A549 (cell line): Measurements from ENCODE around the gene RNF152. TPM values are rescaled to one million over a fixed set of nuclear protein-coding genes. Genes with fewer than 3 reads are reported as not detected.

ENCODE experiments used
- ATAC-seq, 2 experiments: fragments of 200-7000 bp in 1 of 2; fragments of >200 bp in 1 of 2; cut with Nextera tagmentation in 1 of 2; cut with Tn5 transposase in 1 of 2; 3 replicates each; pipeline versions ENCODE4 v1.8.0 to v1.9.1; 2018 to 2020; ENCODE audit warnings: mild to moderate bottlenecking in 1 of 2, moderate library complexity in 1 of 2
- CTCF ChIA-PET: fragments of 300-600 bp; sonication (Branson Sonifier 250); formaldehyde crosslinking; extraction: SDS; loops from one replicate; lab custom pipeline; 2021; ENCODE audit warnings: antibody characterized with exemption, inconsistent platforms; lab: Yijun Ruan, JAX
- POLR2A ChIA-PET: fragments of 350-600 bp; formaldehyde crosslinking; extraction: SDS; loops from one replicate; lab custom pipeline; 2021; ENCODE audit warnings: antibody characterized with exemption, inconsistent platforms; lab: Yijun Ruan, JAX
- DNase-seq, 2 experiments: peaks; one replicate each; pipeline versions ENCODE4 v3.0.0 to v3.0.0-alpha.2; 2011 to 2016; ENCODE audit warnings: low read depth in 1 of 2, low spot score in 1 of 2
- FAIRE-seq: peaks from 2 replicates; lab custom pipeline; 2011; peaks lifted over from hg19 to GRCh38; lab: Jason Lieb, UNC
- H3K27ac ChIP-seq, 2 experiments: fragments of >200 bp; sonication (Bioruptor Twin); formaldehyde crosslinking; 3 replicates each; pipeline ENCODE4 v1.5.1; 2016 to 2017
- H3K4me1 ChIP-seq: fragments of >200 bp; sonication (Bioruptor Twin); formaldehyde crosslinking; 3 replicates; pipeline ENCODE4 v1.6.1; 2016
- H3K4me2 ChIP-seq: fragments of >200 bp; sonication (Bioruptor Twin); formaldehyde crosslinking; 3 replicates; pipeline ENCODE4 v1.6.1; 2016
- H3K4me3 ChIP-seq: fragments of >200 bp; sonication (Bioruptor Twin); formaldehyde crosslinking; 3 replicates; pipeline ENCODE4 v1.5.1; 2016
- H3K9me3 ChIP-seq: fragments of >200 bp; sonication (Bioruptor Twin); formaldehyde crosslinking; 3 replicates; pipeline ENCODE4 v1.6.1; 2016
- BHLHE40 ChIP-seq: IDR thresholded peaks from 2 replicates; pipeline ENCODE4 v1.6.1; 2012; ENCODE audit warnings: low read depth, low read length, inconsistent platforms
- CBX8 ChIP-seq: fragments of 200-600 bp; sonication (generic); IDR thresholded peaks from 2 replicates; pipeline ENCODE4 v1.6.1; 2016
- EHMT2 ChIP-seq: fragments of 200-600 bp; sonication (generic); IDR thresholded peaks from 2 replicates; pipeline ENCODE4 v1.6.1; 2016; ENCODE audit warnings: antibody characterized with exemption, low read depth, mild to moderate bottlenecking, moderate library complexity
- EP300 ChIP-seq, 2 experiments: fragments of >200 bp; sonication (Bioruptor Twin); formaldehyde crosslinking; IDR thresholded peaks; 2 replicates in 1 of 2; 3 replicates in 1 of 2; pipeline ENCODE4 v1.6.1; 2016 to 2017
- ESRRA ChIP-seq: fragments of 150-350 bp; IDR thresholded peaks from 2 replicates; pipeline ENCODE4 v1.6.1; 2014; ENCODE audit warnings: mild to moderate bottlenecking, low read length, borderline replicate concordance
- FOSB ChIP-seq: fragments of 250-450 bp; sonication (Bioruptor Pico); IDR thresholded peaks from 2 replicates; pipeline ENCODE4 v1.5.0; 2020; ENCODE audit warnings: mild to moderate bottlenecking, moderate library complexity
- GATA3 ChIP-seq: IDR thresholded peaks from 2 replicates; pipeline ENCODE4 v1.6.1; 2012; ENCODE audit warnings: borderline replicate concordance
- HDAC2 ChIP-seq: fragments of 200-600 bp; sonication (generic); IDR thresholded peaks from 2 replicates; pipeline ENCODE4 v1.6.1; 2016
- HOXA7 ChIP-seq: fragments of 250-450 bp; sonication (Bioruptor Pico); IDR thresholded peaks from 2 replicates; pipeline ENCODE4 v1.5.0; 2020; ENCODE audit warnings: mild to moderate bottlenecking, moderate library complexity
- HOXB13 ChIP-seq: fragments of 250-450 bp; sonication (Bioruptor Pico); IDR thresholded peaks from 2 replicates; pipeline ENCODE4 v1.5.0; 2020; ENCODE audit warnings: low read depth, mild to moderate bottlenecking, moderate library complexity
- KDM5A ChIP-seq: fragments of 200-600 bp; sonication (generic); IDR thresholded peaks from 2 replicates; pipeline ENCODE4 v1.6.1; 2016; ENCODE audit warnings: antibody characterized with exemption, mild to moderate bottlenecking
- MAFK ChIP-seq: fragments of 450-650 bp; IDR thresholded peaks from 2 replicates; pipeline ENCODE4 v1.6.1; 2014; ENCODE audit not compliant: partially characterized antibody
- MAZ ChIP-seq: fragments of 150-350 bp; IDR thresholded peaks from 2 replicates; pipeline ENCODE4 v1.6.1; 2014; ENCODE audit warnings: antibody characterized with exemption, low read depth, low read length, borderline replicate concordance
- NR3C1 ChIP-seq: fragments of >200 bp; sonication (Bioruptor Twin); formaldehyde crosslinking; IDR thresholded peaks from 3 replicates; pipeline ENCODE4 v1.6.1; 2017
- PHF8 ChIP-seq: fragments of 200-600 bp; sonication (generic); IDR thresholded peaks from 2 replicates; pipeline ENCODE4 v1.6.1; 2016; ENCODE audit warnings: low read depth, mild to moderate bottlenecking, antibody characterized with exemption, moderate library complexity, borderline replicate concordance
- POLR2A ChIP-seq: IDR thresholded peaks from 2 replicates; pipeline ENCODE4 v1.6.1; 2012; ENCODE audit warnings: mild to moderate bottlenecking, low read length
- RCOR1 ChIP-seq: fragments of 150-350 bp; IDR thresholded peaks from 2 replicates; pipeline ENCODE4 v1.6.1; 2014; ENCODE audit warnings: antibody characterized with exemption, low read length, low read depth
- RNF2 ChIP-seq: fragments of 200-600 bp; sonication (generic); IDR thresholded peaks from 2 replicates; pipeline ENCODE4 v1.6.1; 2016; ENCODE audit warnings: low read depth, mild to moderate bottlenecking, antibody characterized with exemption, moderate library complexity, borderline replicate concordance
- SREBF2 ChIP-seq: fragments of 450-650 bp; IDR thresholded peaks from 2 replicates; pipeline ENCODE4 v1.6.1; 2014; ENCODE audit warnings: mild to moderate bottlenecking, moderate library complexity
- TFCP2L1 ChIP-seq: fragments of 250-450 bp; sonication (Bioruptor Pico); IDR thresholded peaks from 2 replicates; pipeline ENCODE4 v1.5.0; 2021; ENCODE audit warnings: mild to moderate bottlenecking
- TP53 ChIP-seq: fragments of 250-450 bp; sonication (Bioruptor Pico); IDR thresholded peaks from 2 replicates; pipeline ENCODE4 v1.5.0; 2021; ENCODE audit warnings: mild to moderate bottlenecking, moderate library complexity
- WGBS: methylation state at CpG from one replicate; pipeline ENCODE4 v1.1.6; 2017; ENCODE audit errors: missing lambda C conversion rate; 5-methylcytosine and 5-hydroxymethylcytosine counted together
- polyA plus RNA-seq, 4 experiments: library from polyadenylated mRNA; depleted of rRNA in 3 of 4; stranded (reverse); fragments of >200 nt; fragmentation: RNase III in 1 of 4; extraction: RNeasy Plus Mini Kit Qiagen cat#74134 plus additional on column Dnase treatment in 1 of 4; gene quantifications; 2 replicates in 3 of 4; 3 replicates in 1 of 4; pipeline ENCODE4 v1.2.3, GENCODE V29; 2011 to 2017
- TF ChIP-seq, protein P1 (sequence below): IDR thresholded peaks from 2 replicates; pipeline ENCODE4 v1.6.1; 2012
- TF ChIP-seq, protein P2 (sequence below): fragments of 200-600 bp; sonication (generic); IDR thresholded peaks from 2 replicates; pipeline ENCODE4 v1.6.1; 2016; ENCODE audit warnings: antibody characterized with exemption, mild to moderate bottlenecking, moderate library complexity
- TF ChIP-seq, protein P3 (sequence below): fragments of >200 bp; sonication (Bioruptor Twin); formaldehyde crosslinking; IDR thresholded peaks from 3 replicates; pipeline ENCODE4 v1.5.1; 2016

The RNF152 gene
- polyA plus RNA-seq, 2 of the 4 experiments (the other 2 are of a cell fraction), result 0.12 TPM; not detected in 1

DNA sequence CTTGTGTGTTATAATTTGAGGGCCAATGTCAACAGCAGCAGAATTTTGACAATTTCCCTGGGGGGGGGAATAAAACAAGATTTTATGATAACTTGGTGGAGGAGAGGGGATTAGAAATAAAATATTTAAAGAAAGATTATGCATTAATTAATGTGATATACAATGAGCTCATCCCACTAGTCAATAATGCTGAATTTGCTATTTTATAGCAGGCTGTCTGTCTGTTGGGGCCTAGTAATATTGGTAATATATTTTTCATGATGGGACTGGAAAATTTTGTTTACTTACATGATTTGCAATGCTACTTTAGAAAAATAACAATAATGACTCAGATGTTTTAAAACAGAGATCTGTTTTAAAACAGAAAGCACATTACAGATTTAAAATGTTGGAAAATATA lies 118.0 kb downstream of the RNF152 start:
- ATAC-seq (no peak), FAIRE-seq (no peak), DNase-seq (no peak)
- H3K9me3 ChIP-seq, result no peaks in the 10 kb centered on the region
- no peaks in the 10 kb centered on the region for H3K4me1 ChIP-seq
- no peak overlapping the region for H3K4me2 ChIP-seq
- CTCF ChIA-PET, result no interaction called here
- POLR2A ChIA-PET, result no interaction called here
- no peak for TF ChIP-seq HOXA7 (CRISPR knock-in tag)
- no peak for TF ChIP-seq POLR2A
- TF ChIP-seq MAFK, result peak; percentile 30
- H3K4me3 ChIP-seq, result no peak overlapping the region
- H3K27ac ChIP-seq, result no peak overlapping the region

DNA sequence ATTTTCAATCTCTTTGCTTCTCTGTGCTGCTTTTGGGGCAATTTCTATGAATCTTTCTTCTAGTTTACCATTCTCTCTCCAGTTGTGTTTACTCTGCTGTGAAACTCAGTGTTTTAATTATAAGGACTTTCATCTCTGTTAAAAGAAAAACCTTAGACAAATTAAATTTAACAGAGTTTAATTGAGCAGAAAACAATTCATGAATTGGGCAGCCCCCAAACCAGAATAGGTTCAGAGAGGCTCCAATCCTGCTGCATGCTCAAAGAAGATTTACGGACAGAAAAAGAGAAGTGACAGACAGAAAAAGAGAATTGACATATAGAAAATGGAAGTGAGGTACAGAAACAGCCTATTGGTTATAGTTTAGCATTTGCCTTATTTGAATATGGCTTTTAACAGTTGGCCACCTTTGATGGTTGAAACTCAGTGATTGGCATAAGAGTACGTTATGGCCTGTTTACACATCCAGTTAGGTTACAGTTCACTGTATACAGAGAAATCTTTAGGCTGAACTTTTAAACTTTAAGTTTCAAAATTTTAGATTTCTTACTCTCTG lies 120.4 kb downstream of the RNF152 start:
- FAIRE-seq (no peak), ATAC-seq (no peak), DNase-seq (no peak)
- H3K9me3 ChIP-seq, result no peaks in the 10 kb centered on the region
- CTCF ChIA-PET, result no interaction called here
- TF ChIP-seq HOXB13 (CRISPR knock-in tag) (no peak), EP300 (IDR thresholded peaks at IDR 0.05) (no peak), TFCP2L1 (CRISPR knock-in tag) (no peak), TP53 (CRISPR knock-in tag) (no peak), POLR2A (no peak)
- no peak overlapping the region for H3K4me2 ChIP-seq
- POLR2A ChIA-PET, result no interaction called here
- no peak overlapping the region for H3K27ac ChIP-seq
- 7% methylated on average over 2 of the region's 2 CpGs for WGBS
- no peak overlapping the region for H3K4me3 ChIP-seq
- H3K4me1 ChIP-seq, result no peaks in the 10 kb centered on the region

DNA sequence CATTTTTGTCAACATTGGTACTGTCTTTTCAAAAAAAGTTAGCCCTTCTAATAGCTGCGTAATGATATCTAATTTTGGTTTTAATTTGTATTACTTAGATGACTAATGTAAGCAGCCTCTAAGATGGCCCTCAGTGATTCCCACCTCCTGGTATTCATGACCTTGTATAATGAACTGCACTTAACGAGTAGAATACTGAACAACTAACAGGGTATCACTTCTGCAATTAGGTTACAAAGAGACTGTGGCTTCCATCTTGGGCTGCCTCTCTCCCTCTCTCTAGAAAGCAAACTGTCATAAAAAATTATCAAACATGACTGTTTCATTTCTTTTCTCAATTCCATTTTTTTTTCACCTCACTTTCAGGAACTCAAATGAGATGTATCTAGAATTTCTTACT lies 120.9 kb downstream of the RNF152 start:
- ATAC-seq, result no peak
- no peaks in the 10 kb centered on the region for H3K4me1 ChIP-seq
- no peak for DNase-seq
- H3K27ac ChIP-seq, result no peak overlapping the region
- WGBS, result 27% methylated on average over 2 of the region's 2 CpGs
- TF ChIP-seq GATA3 (no peak), BHLHE40 (no peak), PHF8 (no peak), RCOR1 (no peak), ESRRA (no peak), HDAC2 (no peak), MAZ (no peak), NR3C1 (no peak), TFCP2L1 (CRISPR knock-in tag) (no peak), HOXB13 (CRISPR knock-in tag) (no peak), EP300 (IDR thresholded peaks at IDR 0.05) (no peak), CBX8 (no peak), EHMT2 (no peak), RNF2 (no peak), FOSB (CRISPR knock-in tag) (no peak), SREBF2 (no peak), KDM5A (no peak)
- TF ChIP-seq, protein P1, sequence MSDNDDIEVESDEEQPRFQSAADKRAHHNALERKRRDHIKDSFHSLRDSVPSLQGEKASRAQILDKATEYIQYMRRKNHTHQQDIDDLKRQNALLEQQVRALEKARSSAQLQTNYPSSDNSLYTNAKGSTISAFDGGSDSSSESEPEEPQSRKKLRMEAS, result no peak
- TF ChIP-seq, protein P2, sequence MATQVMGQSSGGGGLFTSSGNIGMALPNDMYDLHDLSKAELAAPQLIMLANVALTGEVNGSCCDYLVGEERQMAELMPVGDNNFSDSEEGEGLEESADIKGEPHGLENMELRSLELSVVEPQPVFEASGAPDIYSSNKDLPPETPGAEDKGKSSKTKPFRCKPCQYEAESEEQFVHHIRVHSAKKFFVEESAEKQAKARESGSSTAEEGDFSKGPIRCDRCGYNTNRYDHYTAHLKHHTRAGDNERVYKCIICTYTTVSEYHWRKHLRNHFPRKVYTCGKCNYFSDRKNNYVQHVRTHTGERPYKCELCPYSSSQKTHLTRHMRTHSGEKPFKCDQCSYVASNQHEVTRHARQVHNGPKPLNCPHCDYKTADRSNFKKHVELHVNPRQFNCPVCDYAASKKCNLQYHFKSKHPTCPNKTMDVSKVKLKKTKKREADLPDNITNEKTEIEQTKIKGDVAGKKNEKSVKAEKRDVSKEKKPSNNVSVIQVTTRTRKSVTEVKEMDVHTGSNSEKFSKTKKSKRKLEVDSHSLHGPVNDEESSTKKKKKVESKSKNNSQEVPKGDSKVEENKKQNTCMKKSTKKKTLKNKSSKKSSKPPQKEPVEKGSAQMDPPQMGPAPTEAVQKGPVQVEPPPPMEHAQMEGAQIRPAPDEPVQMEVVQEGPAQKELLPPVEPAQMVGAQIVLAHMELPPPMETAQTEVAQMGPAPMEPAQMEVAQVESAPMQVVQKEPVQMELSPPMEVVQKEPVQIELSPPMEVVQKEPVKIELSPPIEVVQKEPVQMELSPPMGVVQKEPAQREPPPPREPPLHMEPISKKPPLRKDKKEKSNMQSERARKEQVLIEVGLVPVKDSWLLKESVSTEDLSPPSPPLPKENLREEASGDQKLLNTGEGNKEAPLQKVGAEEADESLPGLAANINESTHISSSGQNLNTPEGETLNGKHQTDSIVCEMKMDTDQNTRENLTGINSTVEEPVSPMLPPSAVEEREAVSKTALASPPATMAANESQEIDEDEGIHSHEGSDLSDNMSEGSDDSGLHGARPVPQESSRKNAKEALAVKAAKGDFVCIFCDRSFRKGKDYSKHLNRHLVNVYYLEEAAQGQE, result no peak
- TF ChIP-seq, protein P3, sequence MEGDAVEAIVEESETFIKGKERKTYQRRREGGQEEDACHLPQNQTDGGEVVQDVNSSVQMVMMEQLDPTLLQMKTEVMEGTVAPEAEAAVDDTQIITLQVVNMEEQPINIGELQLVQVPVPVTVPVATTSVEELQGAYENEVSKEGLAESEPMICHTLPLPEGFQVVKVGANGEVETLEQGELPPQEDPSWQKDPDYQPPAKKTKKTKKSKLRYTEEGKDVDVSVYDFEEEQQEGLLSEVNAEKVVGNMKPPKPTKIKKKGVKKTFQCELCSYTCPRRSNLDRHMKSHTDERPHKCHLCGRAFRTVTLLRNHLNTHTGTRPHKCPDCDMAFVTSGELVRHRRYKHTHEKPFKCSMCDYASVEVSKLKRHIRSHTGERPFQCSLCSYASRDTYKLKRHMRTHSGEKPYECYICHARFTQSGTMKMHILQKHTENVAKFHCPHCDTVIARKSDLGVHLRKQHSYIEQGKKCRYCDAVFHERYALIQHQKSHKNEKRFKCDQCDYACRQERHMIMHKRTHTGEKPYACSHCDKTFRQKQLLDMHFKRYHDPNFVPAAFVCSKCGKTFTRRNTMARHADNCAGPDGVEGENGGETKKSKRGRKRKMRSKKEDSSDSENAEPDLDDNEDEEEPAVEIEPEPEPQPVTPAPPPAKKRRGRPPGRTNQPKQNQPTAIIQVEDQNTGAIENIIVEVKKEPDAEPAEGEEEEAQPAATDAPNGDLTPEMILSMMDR, result no peak
- H3K9me3 ChIP-seq, result no peaks in the 10 kb centered on the region
- FAIRE-seq, result no peak
- H3K4me2 ChIP-seq, result no peak overlapping the region
- ChIA-PET CTCF (no interaction called here), POLR2A (no interaction called here)
- H3K4me3 ChIP-seq, result no peak overlapping the region
